Natural killer cell (primary cell): Measurements from ENCODE around the gene TAS2R10. TPM values are rescaled to one million over a fixed set of nuclear protein-coding genes. Genes with fewer than 3 reads are reported as not detected.
"Not testable (repeated sequence)": the region's sequence is repeated elsewhere in the genome, so short reads cannot be mapped to it uniquely, and the experiment has no call there.

Experiments
- ATAC-seq, 3 donors: fragments of 150-1000 bp in 2 of 3; fragments of 200-7000 bp in 1 of 3; cut with Tn5 transposase; 1 replicate in 1 of 3; 2 replicates in 2 of 3; pipeline ENCODE4 v1.10.0; 2021; ENCODE audit warnings: mild to moderate bottlenecking in 2 of 3, moderate library complexity in 2 of 3
- DNase-seq, 2 donors: peaks; one replicate each; pipeline versions ENCODE4 v3.0.0 to v3.0.0-alpha.2; 2013 to 2021; ENCODE audit warnings: mixed read lengths in 1 of 2
- H3K27ac ChIP-seq: one replicate; pipeline ENCODE4 v1.5.1; 2013; ENCODE audit warnings: mild to moderate bottlenecking, low read length
- H3K27me3 ChIP-seq: one replicate; pipeline ENCODE4 v1.6.1; 2013; ENCODE audit warnings: low read length; ENCODE audit not compliant: control insufficient read depth, insufficient read depth
- H3K36me3 ChIP-seq: one replicate; pipeline ENCODE4 v1.6.1; 2013; ENCODE audit warnings: low read length; ENCODE audit not compliant: control insufficient read depth, insufficient read depth
- H3K4me1 ChIP-seq: one replicate; pipeline ENCODE4 v1.6.1; 2013; ENCODE audit warnings: low read length; ENCODE audit not compliant: control insufficient read depth, insufficient read depth
- H3K4me3 ChIP-seq: one replicate; pipeline ENCODE4 v1.5.1; 2013; ENCODE audit warnings: low read length
- H3K9me3 ChIP-seq: one replicate; pipeline ENCODE4 v1.6.1; 2013; ENCODE audit warnings: low read length; ENCODE audit not compliant: control insufficient read depth, insufficient read depth
- H3K27ac Mint-ChIP-seq, 2 donors: one replicate each; pipeline ENCODE4 v1.8.0; 2022; ENCODE audit warnings: mild to moderate bottlenecking in 2 of 2, mixed read lengths in 2 of 2, moderate library complexity in 1 of 2
- H3K27me3 Mint-ChIP-seq, 2 donors: one replicate each; pipeline ENCODE4 v1.8.0; 2022; ENCODE audit warnings: low read depth in 2 of 2, mixed read lengths in 2 of 2
- H3K36me3 Mint-ChIP-seq: one replicate; pipeline ENCODE4 v1.8.0; 2022; ENCODE audit warnings: mixed read lengths
- H3K4me1 Mint-ChIP-seq, 2 donors: one replicate each; pipeline ENCODE4 v1.8.0; 2022; ENCODE audit warnings: mixed read lengths in 2 of 2
- H3K4me3 Mint-ChIP-seq: one replicate; pipeline ENCODE4 v1.8.0; 2022; ENCODE audit warnings: mild to moderate bottlenecking, moderate library complexity, mixed read lengths
- H3K9me3 Mint-ChIP-seq, 2 donors: one replicate each; pipeline ENCODE4 v1.8.0; 2022; ENCODE audit warnings: mixed read lengths in 2 of 2
- CTCF ChIP-seq: fragments of 200-600 bp; IDR thresholded peaks from one replicate; pipeline ENCODE4 v1.8.0; 2022; ENCODE audit warnings: antibody characterized with exemption
- WGBS: methylation state at CpG from one replicate; pipeline ENCODE4 v1.1.7; 2013; ENCODE audit warnings: missing lambda C conversion rate; ENCODE audit not compliant: insufficient coverage; 5-methylcytosine and 5-hydroxymethylcytosine counted together
- intact Hi-C: fragments of 100-400 bp; cut with micrococcal nuclease; formaldehyde crosslinking; loops from one replicate; pipeline ENCODE4 v1.14.2; 2022
- total RNA-seq, 4 donors: library from RNA; stranded (reverse); fragments of 120-200 nt in 1 of 4; gene quantifications; one replicate each; pipeline versions ENCODE4 v1.2.3 to v1.2.4, GENCODE V29; 2013 to 2022

Gene TAS2R10
- total RNA-seq, 3 donors from 2014 or later (not counting 1 experiment from before 2014, with no cell fraction given), result 0.60 to 1.2 TPM; not detected in 1

- no peaks in the 10 kb centered on the region for H3K36me3 ChIP-seq
- H3K36me3 Mint-ChIP-seq, result no peaks in the 10 kb centered on the region
- no peak within 1 kb of the TSS for H3K4me3 ChIP-seq
- H3K9me3 ChIP-seq, result no peaks in the 10 kb centered on the region
- no peaks in the 10 kb centered on the region for H3K9me3 Mint-ChIP-seq
- no peak within 1 kb of the TSS for H3K27ac Mint-ChIP-seq
- no peaks in the 10 kb centered on the region for H3K4me1 Mint-ChIP-seq
- H3K27me3 Mint-ChIP-seq, result peaks cover 22 to 62% of the 10 kb centered on the region in 2 donors
- no peak for DNase-seq
- H3K27ac ChIP-seq, result no peak within 1 kb of the TSS
- ATAC-seq, result no peak
- no peaks in the 10 kb centered on the region for H3K4me1 ChIP-seq
- no peak within 1 kb of the TSS for H3K4me3 Mint-ChIP-seq
- intact Hi-C loops, result no loop called here
- no CpG with 5 or more reads among the region's 1 CpG for WGBS
- no peak for TF ChIP-seq CTCF
- H3K27me3 ChIP-seq, result peaks cover 16% of the 10 kb centered on the region
These were observed 19.0 kb downstream of the TAS2R10 start, which contains the start of gene TAS2R8 for GRCh38 chr12:10807186-10807585. TSS of gene TAS2R8 (minus strand) at chr12:10807286. CDS start at chr12:10806980, 306 bp downstream.

- Histone ChIP-seq H3K36me3 (no peaks in the 10 kb centered on the region), H3K4me1 (no peaks in the 10 kb centered on the region), H3K4me3 (no peak within 1 kb of the TSS), H3K9me3 (no peaks in the 10 kb centered on the region), H3K27me3 (peaks cover 18% of the 10 kb centered on the region), H3K27ac (no peak within 1 kb of the TSS)
- H3K36me3 Mint-ChIP-seq, result no peaks in the 10 kb centered on the region
- no peaks in the 10 kb centered on the region for H3K9me3 Mint-ChIP-seq
- no peak within 1 kb of the TSS for H3K27ac Mint-ChIP-seq
- H3K4me3 Mint-ChIP-seq, result no peak within 1 kb of the TSS
- no peaks in the 10 kb centered on the region for H3K4me1 Mint-ChIP-seq
- no peak for TF ChIP-seq CTCF
- peaks cover 21 to 55% of the 10 kb centered on the region in 2 donors for H3K27me3 Mint-ChIP-seq
- ATAC-seq (no peak), DNase-seq (no peak)
- intact Hi-C loops, result no loop called here
- WGBS, result 90% methylated on average over 4 of the region's 4 CpGs
These were observed 23.6 kb downstream of the TAS2R10 start, which contains the start of gene TAS2R7 for GRCh38 chr12:10802587-10802986. TSS of gene TAS2R7 (minus strand) at chr12:10802627. CDS start at chr12:10802570, 57 bp downstream.

DNA sequence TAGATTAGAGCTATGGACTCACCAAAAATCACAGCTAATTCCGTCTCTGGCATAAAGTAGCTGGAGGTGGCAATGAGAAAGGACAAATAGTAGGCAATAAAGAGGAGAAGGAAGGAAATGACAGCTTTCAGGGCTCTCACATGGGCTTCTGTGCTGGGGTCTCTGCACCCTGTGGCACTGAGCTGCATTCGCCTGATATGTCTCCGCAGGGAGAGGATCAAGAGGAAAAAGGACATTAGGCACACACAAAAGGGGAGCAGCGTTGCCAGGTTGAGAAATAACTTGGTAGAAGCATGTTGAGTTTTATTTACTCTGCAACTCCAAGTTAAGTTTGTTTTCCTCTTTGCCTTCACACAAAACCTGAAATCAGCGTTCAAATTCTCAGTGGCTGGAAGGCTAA lies 24.4 kb downstream of the TAS2R10 start:
- no peak overlapping the region for H3K27ac Mint-ChIP-seq
- no peaks in the 10 kb centered on the region for H3K4me1 Mint-ChIP-seq
- Histone ChIP-seq H3K27me3 (peaks cover 14% of the 10 kb centered on the region), H3K4me1 (no peaks in the 10 kb centered on the region), H3K27ac (no peak overlapping the region), H3K36me3 (no peaks in the 10 kb centered on the region), H3K9me3 (no peaks in the 10 kb centered on the region), H3K4me3 (no peak overlapping the region)
- intact Hi-C loops, result no loop called here
- no peaks in the 10 kb centered on the region for H3K9me3 Mint-ChIP-seq
- TF ChIP-seq CTCF, result no peak
- 81% methylated on average over 5 of the region's 5 CpGs for WGBS
- no peak overlapping the region for H3K4me3 Mint-ChIP-seq
- ATAC-seq (no peak), DNase-seq (no peak)
- no peaks in the 10 kb centered on the region for H3K36me3 Mint-ChIP-seq
- H3K27me3 Mint-ChIP-seq, result peaks cover 22 to 55% of the 10 kb centered on the region in 2 donors

GRCh38 chr12:10794222-10794621 lies 31.9 kb downstream of the TAS2R10 start:
- no peaks in the 10 kb centered on the region for H3K4me1 ChIP-seq
- no peak overlapping the region for H3K27ac ChIP-seq
- no peak overlapping the region for H3K4me3 ChIP-seq
- DNase-seq (no peak), ATAC-seq (no peak)
- WGBS, result 82% methylated on average over 2 of the region's 2 CpGs
- intact Hi-C loops, result no loop called here
- TF ChIP-seq CTCF, result no peak
- no peak overlapping the region for H3K27ac Mint-ChIP-seq
- H3K9me3 Mint-ChIP-seq, result no peaks in the 10 kb centered on the region
- H3K36me3 Mint-ChIP-seq, result no peaks in the 10 kb centered on the region
- peaks cover 19% of the 10 kb centered on the region in 2 donors for H3K27me3 Mint-ChIP-seq
- H3K27me3 ChIP-seq, result peaks cover 4% of the 10 kb centered on the region
- H3K4me3 Mint-ChIP-seq, result no peak overlapping the region
- H3K4me1 Mint-ChIP-seq, result no peaks in the 10 kb centered on the region
- no peaks in the 10 kb centered on the region for H3K9me3 ChIP-seq
- H3K36me3 ChIP-seq, result no peaks in the 10 kb centered on the region

GRCh38 chr12:10791769-10792168 lies 34.4 kb downstream of the TAS2R10 start:
- H3K4me1 Mint-ChIP-seq, H3K36me3 Mint-ChIP-seq, intact Hi-C loops: not testable (repeated sequence)

More at GRCh38 chr12:10791769-10792168, 34.4 kb downstream of the TAS2R10 start:
- not testable (repeated sequence) for H3K36me3 ChIP-seq, H3K27ac ChIP-seq, H3K27ac Mint-ChIP-seq, H3K4me3 ChIP-seq, H3K4me3 Mint-ChIP-seq, DNase-seq, H3K4me1 ChIP-seq, H3K9me3 Mint-ChIP-seq, ATAC-seq, H3K27me3 ChIP-seq, H3K9me3 ChIP-seq
- peaks cover 17% of the 10 kb centered on the region in 2 donors for H3K27me3 Mint-ChIP-seq
- WGBS, result 90% methylated on average over 4 of the region's 4 CpGs
